ENCODE results near the gene TANGO6.

TANGO6 gene

DNA sequence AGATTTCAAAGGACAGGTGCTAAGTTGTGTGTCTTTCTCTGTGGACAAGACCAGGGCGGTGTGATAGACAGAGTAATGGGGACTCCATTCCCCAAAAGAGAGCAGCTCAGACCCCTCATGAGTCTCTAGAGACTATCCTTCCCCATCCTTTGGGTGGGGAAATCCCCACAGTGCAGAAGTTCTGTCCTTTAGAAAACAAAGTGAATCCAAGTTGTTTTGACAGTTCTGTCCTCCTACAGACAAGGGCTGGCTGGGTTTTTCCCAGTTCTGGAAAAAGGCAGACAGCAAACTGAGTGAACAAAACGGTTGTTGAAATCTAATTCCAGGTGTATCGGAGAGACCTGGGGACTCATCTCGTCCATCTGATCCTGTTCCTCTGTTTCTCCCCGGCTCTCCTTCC lies 251.2 kb downstream of the TANGO6 start:
- no peak for DNase-seq (ENCODE audit: low read depth in 2 of 2)

GRCh38 chr16:69095193-69095592 lies 251.9 kb downstream of the TANGO6 start:
- DNase-seq (ENCODE audit: low read depth in 2 of 2) = no peak

GRCh38 chr16:69100071-69100691 lies 256.9 kb downstream of the TANGO6 start:
- no peak for DNase-seq (ENCODE audit: low read depth in 2 of 2)

GRCh38 chr16:69105501-69106361 lies 262.4 kb downstream of the TANGO6 start, which contains the start of gene HAS3:
Gene HAS3 (plus strand): TSS chr16:69105653. CDS start chr16:69109396, 3,743 bp downstream.
- DNase-seq (ENCODE audit: low read depth in 2 of 2) = peak in 1 of 2 donors; percentile 28

DNA sequence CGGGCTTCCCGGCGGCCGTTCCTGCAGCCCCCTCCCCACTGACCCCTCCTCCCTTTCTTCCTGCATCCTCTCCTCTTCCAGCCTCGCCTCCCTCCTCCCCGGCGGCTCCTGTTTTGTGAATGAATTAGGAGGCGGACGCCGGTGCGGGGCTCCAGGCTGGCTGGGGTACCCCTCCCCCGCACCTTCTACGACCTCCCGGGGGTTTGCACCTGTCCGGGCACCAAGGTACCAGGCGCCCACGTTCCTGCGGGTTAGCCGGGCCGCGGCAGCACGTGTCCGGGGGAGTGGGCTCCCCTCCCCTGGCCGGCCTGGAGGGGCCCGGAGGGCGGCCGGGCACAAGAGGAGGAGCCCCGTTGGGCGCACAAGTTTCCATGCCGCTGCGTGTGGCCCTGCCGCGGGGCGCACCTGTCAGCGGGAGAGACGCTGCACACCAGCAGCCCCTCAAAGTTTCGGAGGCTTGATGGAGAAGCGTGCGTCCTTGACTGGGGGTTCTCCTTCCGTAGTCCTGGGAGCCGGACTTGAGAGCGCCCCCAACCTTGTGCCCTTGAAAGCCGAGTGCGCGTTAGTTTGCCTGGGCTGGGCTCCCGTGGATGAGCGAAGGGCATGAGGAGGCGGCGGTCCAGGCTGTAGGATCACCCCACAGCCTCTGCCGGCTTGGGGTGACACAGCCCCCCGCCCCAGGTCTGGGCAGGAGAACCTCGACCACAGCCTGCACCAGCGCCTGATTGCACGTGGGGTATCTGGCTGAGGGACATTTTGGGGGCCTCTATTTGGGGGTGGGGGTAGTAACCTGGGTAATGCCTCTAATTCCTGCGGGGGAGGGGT lies 263.4 kb downstream of the TANGO6 start:
- DNase-seq (ENCODE audit: low read depth in 2 of 2) = no peak

DNA sequence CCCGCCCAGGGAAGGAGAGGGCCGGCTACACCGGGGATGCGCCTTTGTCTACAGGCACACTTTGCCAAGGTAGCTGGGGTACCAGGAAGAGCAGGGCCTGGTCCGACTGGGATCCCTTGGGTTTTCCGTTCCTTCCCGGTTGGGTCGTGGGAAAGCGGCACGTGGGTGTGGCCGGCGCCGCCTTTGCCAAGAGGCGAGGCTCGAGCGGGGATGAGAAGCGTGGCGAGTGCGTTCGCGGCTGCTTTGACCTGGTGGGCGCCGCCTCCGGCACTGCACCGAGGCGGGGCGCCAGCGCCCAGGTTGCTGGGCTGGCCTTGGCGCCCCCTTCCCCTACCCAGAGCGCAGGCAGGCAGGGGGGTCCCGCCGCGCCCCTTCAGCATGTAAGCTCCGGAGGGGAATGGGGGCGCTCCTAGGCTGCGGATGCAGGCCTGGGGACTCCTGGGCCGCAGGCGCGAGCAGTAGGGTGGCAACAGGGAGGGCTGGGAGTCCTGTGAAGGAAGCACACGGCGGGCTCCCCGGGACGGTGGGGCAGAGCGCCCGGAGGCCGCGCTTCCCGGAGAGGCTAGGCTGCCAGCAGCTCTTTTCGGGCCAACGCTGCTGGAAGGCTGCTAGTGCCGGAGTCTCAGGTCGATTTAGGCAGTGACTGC lies 264.1 kb downstream of the TANGO6 start:
- DNase-seq (ENCODE audit: low read depth in 2 of 2) = no peak

GRCh38 chr16:69108064-69108904 lies 265.0 kb downstream of the TANGO6 start:
- no peak for DNase-seq (ENCODE audit: low read depth in 2 of 2)

GRCh38 chr16:69108905-69109252 lies 265.5 kb downstream of the TANGO6 start:
- DNase-seq (ENCODE audit: low read depth in 2 of 2) = no peak

DNA sequence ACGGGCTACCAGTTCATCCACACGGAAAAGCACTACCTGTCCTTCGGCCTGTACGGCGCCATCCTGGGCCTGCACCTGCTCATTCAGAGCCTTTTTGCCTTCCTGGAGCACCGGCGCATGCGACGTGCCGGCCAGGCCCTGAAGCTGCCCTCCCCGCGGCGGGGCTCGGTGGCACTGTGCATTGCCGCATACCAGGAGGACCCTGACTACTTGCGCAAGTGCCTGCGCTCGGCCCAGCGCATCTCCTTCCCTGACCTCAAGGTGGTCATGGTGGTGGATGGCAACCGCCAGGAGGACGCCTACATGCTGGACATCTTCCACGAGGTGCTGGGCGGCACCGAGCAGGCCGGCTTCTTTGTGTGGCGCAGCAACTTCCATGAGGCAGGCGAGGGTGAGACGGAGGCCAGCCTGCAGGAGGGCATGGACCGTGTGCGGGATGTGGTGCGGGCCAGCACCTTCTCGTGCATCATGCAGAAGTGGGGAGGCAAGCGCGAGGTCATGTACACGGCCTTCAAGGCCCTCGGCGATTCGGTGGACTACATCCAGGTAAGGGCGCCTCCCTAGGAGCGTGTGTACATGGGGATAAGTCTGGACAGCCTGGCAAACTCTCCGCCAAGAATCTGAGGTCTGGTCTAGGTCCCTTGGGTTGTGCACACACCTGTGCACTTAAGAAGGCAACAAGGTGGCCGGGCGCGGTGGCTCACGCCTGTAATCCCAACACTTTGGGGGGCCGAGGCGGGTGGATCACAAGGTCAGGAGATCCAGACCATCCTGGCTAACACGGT lies 266.3 kb downstream of the TANGO6 start:
- DNase-seq (ENCODE audit: low read depth in 2 of 2) = no peak

DNA sequence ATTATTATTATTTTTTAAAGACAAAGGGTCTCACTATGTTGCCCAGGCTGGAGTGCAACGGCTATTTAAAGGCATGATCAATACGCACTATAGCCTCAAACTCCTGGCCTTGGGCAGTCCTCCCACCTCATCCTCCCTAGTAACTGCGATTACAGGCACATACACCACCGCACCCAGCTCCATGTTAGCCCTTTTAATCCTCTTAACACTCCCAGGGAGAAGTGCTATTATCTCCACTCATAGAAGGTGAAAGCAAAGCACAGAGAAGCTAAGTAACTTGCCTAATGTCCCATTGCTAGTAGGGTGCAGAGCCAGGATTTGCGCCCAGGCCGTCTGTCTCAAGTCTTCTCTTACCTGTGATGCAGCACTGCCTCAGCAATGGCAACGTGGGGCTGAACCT lies 267.1 kb downstream of the TANGO6 start:
- no peak for DNase-seq (ENCODE audit: low read depth in 2 of 2)

DNA sequence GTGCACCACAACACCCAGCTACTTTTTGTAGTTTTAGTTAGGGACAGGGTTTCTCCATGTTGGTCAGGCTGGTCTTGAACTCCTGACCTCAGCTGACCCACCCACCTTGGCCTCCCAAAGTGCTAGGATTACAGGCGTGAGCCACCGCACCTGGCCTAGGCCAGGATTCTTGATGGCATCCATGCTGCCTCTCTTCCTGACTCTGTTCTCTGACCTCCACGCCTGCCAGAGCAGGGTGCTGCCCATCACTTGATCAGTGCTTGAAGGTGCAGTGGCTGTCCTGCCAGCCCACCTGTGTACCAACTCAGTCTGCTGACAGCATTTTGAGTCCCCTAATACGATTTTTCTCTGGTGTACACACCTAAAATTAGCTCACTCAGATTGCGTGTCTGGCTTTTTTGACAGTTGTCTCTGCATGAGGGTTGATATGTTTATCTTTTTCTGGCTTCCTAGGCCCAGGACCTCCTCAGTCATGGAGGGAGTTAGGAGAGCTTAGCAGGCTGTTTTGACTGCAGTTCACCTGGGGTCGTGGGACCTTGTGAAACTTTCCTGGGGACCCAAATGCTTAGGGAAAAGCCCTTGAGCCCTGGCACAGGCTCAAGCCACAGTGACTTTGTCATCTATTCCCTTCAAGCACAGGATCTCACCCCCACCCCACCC lies 268.0 kb downstream of the TANGO6 start:
- DNase-seq (ENCODE audit: low read depth in 2 of 2) = no peak

DNA sequence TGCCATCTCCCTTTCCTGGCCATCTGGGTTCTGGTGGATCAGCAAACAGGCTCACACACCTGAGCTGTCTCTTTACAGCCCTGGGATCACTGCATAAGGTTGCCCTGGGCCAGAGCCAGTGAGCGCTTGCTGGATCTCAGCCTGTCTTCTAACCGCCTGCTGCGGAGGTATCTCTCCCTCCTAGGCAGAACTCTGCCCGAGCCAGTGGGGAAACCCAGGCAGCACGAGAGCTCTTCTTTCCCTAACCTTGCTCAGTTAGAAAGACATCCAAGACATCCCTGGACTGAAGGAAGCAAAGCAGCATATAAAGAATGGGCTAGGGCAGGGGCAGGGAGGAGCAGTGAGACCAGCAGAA lies 268.5 kb downstream of the TANGO6 start:
- no peak for DNase-seq (ENCODE audit: low read depth in 2 of 2)

- DNase-seq (ENCODE audit: low read depth in 2 of 2) = peak; percentile 51 to 55
Measured at GRCh38 chr16:69112285-69113129, 269.2 kb downstream of the TANGO6 start.

GRCh38 chr16:69113216-69113615 lies 269.9 kb downstream of the TANGO6 start:
- no peak for DNase-seq (ENCODE audit: low read depth in 2 of 2)

- DNase-seq (ENCODE audit: low read depth in 2 of 2) = no peak
Measured at GRCh38 chr16:69114346-69114975, 271.1 kb downstream of the TANGO6 start.

GRCh38 chr16:69114976-69115355 lies 271.6 kb downstream of the TANGO6 start:
- no peak for DNase-seq (ENCODE audit: low read depth in 2 of 2)

- DNase-seq (ENCODE audit: low read depth in 2 of 2) = no peak
Measured at GRCh38 chr16:69115361-69115760, 272.0 kb downstream of the TANGO6 start.

GRCh38 chr16:69115837-69116236 lies 272.5 kb downstream of the TANGO6 start:
- no peak for DNase-seq (ENCODE audit: low read depth in 2 of 2)

Measured in stimulated activated CD4-positive, alpha-beta T cell treated with anti-CD3 and anti-CD28 coated beads, Interleukin-4, amount 100 ng/mL, for 48 hours (primary cell).